Cortex of kidney (tissue), 1 donor: ENCODE measurements around the gene MS4A12.
"Not testable (repeated sequence)": the region's sequence is repeated elsewhere in the genome, so short reads cannot be mapped to it uniquely, and the experiment has no call there.

Experiments
- DNase-seq: peaks from one replicate; lab custom pipeline; 2025; lab: John Stamatoyannopoulos, UW

The MS4A12 gene

GRCh38 chr11:60512651-60513225, 20.2 kb downstream of the MS4A12 start:
- no peak for DNase-seq

DNA sequence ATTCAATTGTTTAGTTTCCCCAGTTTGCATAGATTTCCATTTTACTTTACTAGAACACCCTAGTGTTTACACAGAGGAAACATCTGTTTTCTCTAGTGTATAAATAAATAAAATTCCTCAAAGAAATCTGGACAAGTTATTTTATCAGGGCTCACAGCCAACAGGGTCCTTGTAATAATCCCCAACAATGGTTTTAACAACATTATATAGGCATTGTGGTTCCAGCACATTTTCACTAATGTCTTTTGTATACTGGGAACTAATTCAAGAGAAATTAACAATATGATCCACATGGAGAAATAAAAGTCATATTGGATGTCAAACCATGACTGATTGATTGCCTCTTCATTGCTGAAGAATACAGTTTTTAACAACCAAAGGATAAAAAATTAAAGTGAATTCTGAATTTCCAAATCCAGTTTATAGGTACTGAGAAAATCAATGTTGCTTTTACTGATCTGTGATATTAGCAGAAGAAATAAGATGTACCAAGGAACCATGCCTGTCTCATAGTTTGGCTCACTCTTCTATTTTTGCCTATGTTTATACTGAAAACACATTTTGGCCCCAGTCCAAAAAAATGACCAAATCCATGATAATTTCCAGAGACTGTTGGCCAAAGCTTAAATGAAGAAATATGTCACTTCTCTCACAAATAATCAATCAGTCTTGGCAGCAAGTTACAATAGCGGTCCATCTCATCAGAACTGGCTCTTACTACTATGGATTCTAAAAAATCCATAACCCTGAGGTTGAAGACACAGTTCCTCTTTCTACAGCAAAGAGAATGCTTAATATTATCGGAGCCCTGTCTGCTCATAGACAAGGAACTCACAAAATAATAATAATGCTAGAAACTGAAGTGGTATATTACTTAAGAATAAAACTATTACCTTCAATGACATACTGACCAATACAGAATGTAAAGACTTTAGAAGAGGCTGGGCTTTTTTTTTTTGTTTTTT, 21.2 kb downstream of the MS4A12 start:
- DNase-seq: no peak

- DNase-seq: no peak
These were observed 22.7 kb downstream of the MS4A12 start, which contains the start of gene MS4A13 for GRCh38 chr11:60515144-60515855. TSS of gene MS4A13 (plus strand) at chr11:60515392. CDS start at chr11:60518084, 2,692 bp downstream.

GRCh38 chr11:60528465-60528864, 35.9 kb downstream of the MS4A12 start:
- no peak for DNase-seq

DNA sequence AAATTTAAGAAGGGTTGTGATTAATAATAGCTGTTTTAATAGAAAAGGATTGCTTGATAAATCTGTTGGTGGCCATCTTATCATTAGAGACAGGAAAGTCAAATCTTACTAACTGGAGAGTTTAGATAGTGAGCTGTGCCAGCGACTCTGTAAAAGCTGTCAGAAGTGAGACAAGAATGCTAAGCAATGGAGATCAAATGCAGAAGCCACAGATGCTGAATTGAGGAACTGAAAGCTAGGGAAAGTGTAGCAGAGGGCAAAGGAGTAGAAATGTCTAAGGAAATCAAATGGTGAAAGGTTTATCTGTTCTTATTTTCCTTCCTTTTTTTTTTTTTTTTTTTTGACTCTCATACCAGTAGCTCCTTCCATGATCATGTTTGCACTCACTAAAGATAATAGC, 36.4 kb downstream of the MS4A12 start:
- DNase-seq: no peak

DNA sequence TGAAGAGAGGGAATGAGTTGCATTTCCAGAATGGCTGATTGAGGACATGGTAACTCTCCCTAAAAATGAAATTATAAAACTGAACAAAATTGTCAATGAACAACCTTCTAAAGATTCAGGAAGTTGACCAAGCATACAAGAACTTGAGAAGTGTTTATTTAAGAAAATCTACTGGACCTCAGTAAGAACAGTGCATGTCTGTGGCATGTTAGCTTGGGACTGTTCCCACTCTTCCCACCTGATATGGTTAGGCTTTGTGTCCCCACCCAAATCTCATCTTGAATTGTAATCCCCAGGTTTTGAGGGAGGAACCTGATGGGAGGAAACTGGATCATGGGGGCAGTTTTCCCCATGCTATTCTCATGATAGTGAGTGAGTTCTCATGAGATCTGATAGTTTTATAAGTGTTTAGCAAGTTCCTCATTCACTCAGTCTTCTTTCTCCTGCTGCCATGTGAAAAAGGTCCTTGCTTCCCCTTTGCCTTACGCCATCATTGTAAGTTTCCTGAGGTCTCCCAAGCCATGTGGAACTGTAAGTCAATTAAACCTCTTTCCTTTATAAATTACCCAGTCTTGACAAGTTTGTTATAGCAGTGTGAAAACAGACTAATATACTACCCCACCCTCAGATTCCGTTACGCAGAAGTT, 38.0 kb downstream of the MS4A12 start:
- no peak for DNase-seq

GRCh38 chr11:60532383-60532782, 39.8 kb downstream of the MS4A12 start:
- not testable (repeated sequence) for DNase-seq

DNA sequence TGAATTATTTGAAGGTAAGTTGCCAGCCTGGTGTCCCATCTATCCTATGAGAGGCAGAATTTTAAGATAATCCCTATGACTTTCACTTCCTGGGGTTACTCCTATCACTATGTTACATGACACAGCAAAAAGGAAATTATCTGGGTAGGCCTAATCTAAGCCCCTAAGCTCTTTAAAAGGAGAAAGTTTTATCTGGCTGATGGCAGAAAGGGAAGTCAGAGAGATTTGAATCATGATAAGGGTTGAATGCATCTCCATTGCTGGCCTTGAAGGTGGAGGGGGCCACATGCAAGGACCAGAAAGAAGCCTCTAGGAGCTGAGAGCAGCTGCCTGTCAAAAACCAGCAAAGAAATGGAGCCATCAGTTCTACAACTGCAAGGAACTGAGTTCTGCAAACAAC, 46.0 kb downstream of the MS4A12 start:
- not testable (repeated sequence) for DNase-seq

GRCh38 chr11:60544077-60544476, 51.5 kb downstream of the MS4A12 start:
- no peak for DNase-seq
